HUES64 (cell line): ENCODE measurements around the gene AGMAT.

Source experiments
- H3K27ac ChIP-seq: 2 replicates; pipeline ENCODE4 v1.7.0; 2013; ENCODE audit warnings: low read depth, low read length, inconsistent platforms
- H3K27me3 ChIP-seq: 2 replicates; pipeline ENCODE4 v1.6.1; 2013; ENCODE audit warnings: mild to moderate bottlenecking, low read length; ENCODE audit not compliant: insufficient read depth
- H3K36me3 ChIP-seq: 2 replicates; pipeline ENCODE4 v1.6.1; 2013; ENCODE audit warnings: mild to moderate bottlenecking, low read length; ENCODE audit not compliant: insufficient read depth
- H3K4me1 ChIP-seq: 2 replicates; pipeline ENCODE4 v1.6.1; 2013; ENCODE audit warnings: mild to moderate bottlenecking, low read length, moderate library complexity; ENCODE audit not compliant: insufficient read depth
- H3K4me3 ChIP-seq: 2 replicates; pipeline ENCODE4 v1.5.1; 2013; ENCODE audit warnings: mild to moderate bottlenecking, low read length, moderate library complexity
- H3K9ac ChIP-seq: 2 replicates; pipeline ENCODE4 v1.6.1; 2013; ENCODE audit warnings: mild to moderate bottlenecking, low read depth, low read length
- H3K9me3 ChIP-seq: 2 replicates; pipeline ENCODE4 v1.6.1; 2013; ENCODE audit warnings: low read depth, low read length; ENCODE audit not compliant: insufficient read depth
- WGBS: fragments of 150-250, 120-280 bp; methylation state at CpG from one replicate; pipeline ENCODE4 v1.1.7; 2013; ENCODE audit warnings: missing lambda C conversion rate; 5-methylcytosine and 5-hydroxymethylcytosine counted together

AGMAT gene

GRCh38 chr1:15526490-15527339, 58.1 kb downstream of the AGMAT start, which contains the start of gene DNAJC16:
TSS of gene DNAJC16 (plus strand) at chr1:15526848. CDS start at chr1:15529106, 2,258 bp downstream.
- Histone ChIP-seq H3K9ac (peak within 1 kb of the TSS; percentile 79), H3K27me3 (no peaks in the 10 kb centered on the region), H3K4me3 (peak within 1 kb of the TSS; percentile 84), H3K36me3 (peaks cover 16% of the 10 kb centered on the region), H3K4me1 (peaks cover 12% of the 10 kb centered on the region; the same call in 1 of the 2 replicates), H3K27ac (peak within 1 kb of the TSS; percentile 91), H3K9me3 (no peaks in the 10 kb centered on the region)
- under 1% methylated on average over 65 of the region's 65 CpGs for WGBS

DNA sequence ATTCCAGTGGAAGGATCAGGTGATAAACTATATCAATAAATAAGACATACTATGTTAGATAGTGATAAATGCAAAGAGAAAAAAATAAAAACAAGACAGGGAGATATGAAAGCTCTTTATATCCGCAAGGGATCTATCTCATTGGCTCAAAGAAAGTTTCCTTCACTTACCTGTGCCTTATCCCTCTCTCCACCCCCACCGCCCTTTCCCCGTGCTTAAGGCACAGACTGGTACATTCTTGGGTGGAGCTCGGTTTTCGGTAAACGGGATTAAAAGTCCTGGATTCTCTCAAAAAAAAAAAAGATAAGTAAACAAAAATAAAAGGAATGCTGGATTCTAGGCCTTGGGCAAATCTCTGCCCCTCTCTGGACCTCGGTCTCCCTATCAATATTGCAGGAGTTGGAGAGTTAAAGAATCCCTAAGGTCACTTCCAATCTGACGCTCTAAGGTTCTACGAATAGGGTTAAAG, 58.8 kb downstream of the AGMAT start:
- no peaks in the 10 kb centered on the region for H3K9me3 ChIP-seq
- peaks cover 13% of the 10 kb centered on the region for H3K36me3 ChIP-seq
- H3K27ac ChIP-seq: no peak overlapping the region
- H3K9ac ChIP-seq: no peak overlapping the region
- peaks cover 12% of the 10 kb centered on the region; the same call in 1 of the 2 replicates for H3K4me1 ChIP-seq
- H3K4me3 ChIP-seq: peak overlapping the region; percentile 84
- H3K27me3 ChIP-seq: no peaks in the 10 kb centered on the region
- 0% methylated on average over 5 of the region's 9 CpGs for WGBS

DNA sequence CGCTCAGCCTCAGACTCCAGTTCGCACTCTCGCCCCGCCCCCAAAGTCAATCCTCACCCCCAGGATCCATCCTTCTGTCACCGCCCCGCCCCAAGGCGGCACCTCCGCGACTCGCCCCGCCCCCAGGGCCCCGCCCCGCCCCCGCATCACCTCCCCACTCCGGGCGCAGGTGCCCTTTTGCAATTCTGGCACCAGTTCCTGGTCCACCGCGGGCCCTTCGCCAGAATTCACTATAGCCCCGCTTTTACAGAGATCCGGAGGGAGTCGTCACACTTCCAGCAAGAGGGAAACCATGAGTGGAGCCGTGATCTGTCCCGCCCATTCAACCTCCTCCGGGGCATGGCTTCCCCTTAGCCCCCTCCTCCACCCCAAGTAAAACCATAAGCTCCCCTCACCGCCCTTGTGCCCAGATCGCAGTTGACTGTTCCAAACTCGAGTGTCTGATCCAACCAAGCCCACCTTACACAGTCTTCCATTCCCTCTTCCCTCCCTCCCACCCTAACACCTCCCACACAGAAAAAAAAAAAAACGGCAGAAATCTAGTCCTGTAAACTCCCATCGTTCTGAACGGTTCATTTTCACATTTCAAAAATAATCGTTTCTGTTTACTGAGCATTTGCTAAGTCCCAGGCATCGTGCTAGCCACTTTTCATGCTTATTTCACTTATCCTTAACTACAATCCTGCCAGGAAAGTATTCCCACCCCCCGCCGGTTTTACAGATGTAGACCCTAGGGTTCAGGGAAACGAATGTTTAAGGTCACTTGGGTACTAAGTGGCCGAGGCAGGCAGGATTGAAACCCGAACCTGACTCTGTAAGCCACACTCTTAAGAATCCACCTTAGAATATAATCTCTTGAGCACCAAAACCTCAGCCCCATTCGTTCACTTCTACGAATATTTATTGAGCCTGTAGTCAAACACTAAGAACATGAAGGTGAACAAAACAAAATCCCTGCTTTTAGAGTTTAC, 59.5 kb downstream of the AGMAT start:
- H3K36me3 ChIP-seq: peaks cover 9% of the 10 kb centered on the region
- 2% methylated on average over 39 of the region's 40 CpGs for WGBS
- H3K9ac ChIP-seq: no peak overlapping the region
- H3K27ac ChIP-seq: no peak overlapping the region; the same call in 1 of the 2 replicates
- H3K27me3 ChIP-seq: no peaks in the 10 kb centered on the region
- H3K9me3 ChIP-seq: no peaks in the 10 kb centered on the region
- peaks cover 12% of the 10 kb centered on the region; the same call in 1 of the 2 replicates for H3K4me1 ChIP-seq
- peak overlapping the region; percentile 84 for H3K4me3 ChIP-seq

DNA sequence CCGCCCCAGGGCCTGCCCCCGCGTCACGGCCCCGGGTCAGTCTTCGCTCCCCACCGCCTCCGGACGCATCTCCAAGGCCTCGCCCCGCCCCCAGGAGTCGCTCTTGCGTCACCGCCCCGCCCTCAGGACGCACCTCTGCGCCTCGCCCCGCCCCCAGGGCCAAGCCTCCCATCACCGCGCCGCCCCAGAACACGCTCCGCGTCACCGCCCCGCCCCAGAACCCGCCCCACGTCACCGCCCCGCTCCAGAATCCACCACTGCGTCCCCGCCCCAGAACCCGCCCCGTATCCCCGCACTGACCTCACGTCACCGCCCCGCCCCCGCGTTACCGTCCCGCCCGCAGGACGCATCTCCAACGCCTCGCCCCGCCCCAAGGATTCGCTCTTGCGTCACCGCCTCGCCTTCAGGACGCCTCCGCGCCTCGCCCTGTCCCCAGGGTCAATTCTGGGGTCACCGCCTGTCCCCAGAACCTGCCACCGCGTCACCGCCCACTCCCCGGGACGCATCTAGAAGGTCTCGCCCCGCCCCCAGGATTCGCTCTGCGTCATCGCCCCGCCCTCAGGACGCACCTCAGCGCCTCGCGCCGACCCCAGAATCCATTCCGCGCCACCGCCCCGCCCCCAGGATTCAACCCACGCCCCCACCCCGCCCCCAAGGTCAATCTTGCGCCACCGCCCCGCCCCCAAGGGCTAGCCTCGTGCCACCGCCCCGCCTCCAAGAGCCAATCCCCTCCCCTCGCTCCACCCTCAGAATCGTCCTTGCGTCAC, 60.4 kb downstream of the AGMAT start:
- under 1% methylated on average over 75 of the region's 88 CpGs for WGBS
- no peaks in the 10 kb centered on the region for H3K9me3 ChIP-seq
- H3K4me1 ChIP-seq: peaks cover 12% of the 10 kb centered on the region; the same call in 1 of the 2 replicates
- H3K27ac ChIP-seq: peak overlapping the region; percentile 97
- H3K36me3 ChIP-seq: peaks cover 6% of the 10 kb centered on the region
- peak overlapping the region; percentile 79 for H3K4me3 ChIP-seq
- peak overlapping the region; percentile 83 for H3K9ac ChIP-seq
- H3K27me3 ChIP-seq: no peaks in the 10 kb centered on the region

DNA sequence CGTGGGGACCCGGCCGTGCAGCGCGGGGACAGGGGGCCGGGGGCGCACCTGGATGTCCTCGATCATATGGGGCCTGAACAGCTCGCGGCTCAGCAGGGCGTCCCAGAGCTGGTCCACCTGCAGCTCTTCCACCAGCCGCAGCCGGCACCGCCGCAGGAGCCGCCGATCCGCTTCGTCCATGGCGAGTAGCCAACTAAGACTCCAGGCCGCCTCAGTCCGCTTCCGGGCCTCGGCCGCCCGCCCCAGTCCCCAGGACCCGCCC, 60.9 kb downstream of the AGMAT start, which contains the start of gene CASP9:
CASP9 (minus strand) TSS at position 195 of the 262 bp plus-strand sequence; CDS start at position 180, 15 bp downstream.
- H3K27ac ChIP-seq: peak within 1 kb of the TSS; percentile 97

DNA sequence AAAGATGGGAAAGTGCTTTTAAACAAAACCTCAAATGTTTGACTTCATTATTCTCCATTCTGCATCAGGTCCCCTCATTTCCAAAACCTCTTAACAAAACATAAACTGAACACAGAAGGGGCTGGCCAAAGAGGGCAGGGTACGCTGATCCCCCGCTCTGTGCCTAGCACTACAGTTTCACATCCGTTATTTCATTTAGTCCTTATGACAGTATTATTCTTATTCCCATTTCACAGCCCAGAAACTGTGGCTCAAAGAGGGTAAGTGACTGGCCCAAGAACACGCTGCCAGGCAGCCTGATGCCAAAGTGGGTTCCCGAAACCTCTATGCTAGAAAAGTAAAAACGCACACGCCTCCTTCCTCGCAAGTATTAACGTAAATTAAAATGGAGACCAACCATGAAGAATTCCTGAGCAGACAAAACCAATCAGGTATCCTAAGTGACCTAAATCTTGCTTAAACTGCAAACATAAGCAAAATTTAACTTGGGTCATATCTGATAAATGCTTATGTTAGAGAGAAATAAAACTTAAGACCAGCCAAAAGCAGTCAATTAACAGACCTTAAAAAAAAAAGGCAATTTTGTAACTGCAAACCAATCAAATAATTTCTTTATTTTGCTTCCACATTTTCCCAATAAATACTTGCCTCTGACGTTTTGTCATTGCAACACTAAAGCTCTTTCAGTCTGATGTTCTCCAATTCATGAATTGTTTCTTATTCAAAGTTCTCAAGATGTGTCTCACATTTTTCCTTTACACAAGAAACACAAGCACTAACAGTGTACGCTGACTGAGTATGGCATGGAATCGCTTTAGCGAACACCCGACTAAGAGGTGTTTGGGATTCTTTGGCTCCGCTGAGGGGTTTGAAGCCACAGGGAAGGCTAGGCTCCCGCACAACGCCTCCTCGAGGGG, 61.5 kb downstream of the AGMAT start:
- H3K9ac ChIP-seq: peak overlapping the region; percentile 50
- 42% methylated on average over 18 of the region's 18 CpGs for WGBS
- H3K36me3 ChIP-seq: no peaks in the 10 kb centered on the region
- no peaks in the 10 kb centered on the region for H3K9me3 ChIP-seq
- peak overlapping the region; percentile 78; the same call in 1 of the 2 replicates for H3K27ac ChIP-seq
- peaks cover 12% of the 10 kb centered on the region; the same call in 1 of the 2 replicates for H3K4me1 ChIP-seq
- peak overlapping the region; percentile 69 for H3K4me3 ChIP-seq
- no peaks in the 10 kb centered on the region for H3K27me3 ChIP-seq

More for the DNA sequence above, 60.9 kb downstream of the AGMAT start, which contains the start of gene CASP9:
- peaks cover 12% of the 10 kb centered on the region; the same call in 1 of the 2 replicates for H3K4me1 ChIP-seq
- no peaks in the 10 kb centered on the region for H3K27me3 ChIP-seq
- under 1% methylated on average over 27 of the region's 27 CpGs for WGBS
- peaks cover 1% of the 10 kb centered on the region for H3K36me3 ChIP-seq
- H3K9me3 ChIP-seq: no peaks in the 10 kb centered on the region
- peak within 1 kb of the TSS; percentile 83 for H3K9ac ChIP-seq
- peak within 1 kb of the TSS; percentile 84 for H3K4me3 ChIP-seq

DNA sequence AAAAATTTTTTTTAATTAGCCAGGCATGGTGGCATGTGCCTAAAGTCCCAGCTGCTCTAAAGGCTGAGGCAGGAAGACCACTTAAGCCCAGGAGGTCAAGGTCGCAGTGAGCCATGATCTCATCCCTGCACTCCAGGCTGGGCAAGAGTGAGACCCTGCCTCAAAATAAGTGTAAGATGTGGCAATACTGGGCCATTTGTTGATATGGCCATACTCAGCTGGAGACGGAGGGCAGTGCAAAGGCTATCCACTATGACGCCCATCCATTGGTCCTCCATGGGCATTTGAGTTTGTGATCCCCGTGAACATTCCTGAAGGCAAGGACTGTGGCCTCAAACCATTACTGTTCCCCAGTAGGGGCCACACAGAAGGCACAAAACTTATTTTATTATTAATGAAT, 62.3 kb downstream of the AGMAT start:
- no peak overlapping the region for H3K4me3 ChIP-seq
- H3K27me3 ChIP-seq: no peaks in the 10 kb centered on the region
- peaks cover 9% of the 10 kb centered on the region; the same call in 1 of the 2 replicates for H3K4me1 ChIP-seq
- 93% methylated on average over 4 of the region's 4 CpGs for WGBS
- peaks cover 2% of the 10 kb centered on the region; the same call in 1 of the 2 replicates for H3K36me3 ChIP-seq
- no peak overlapping the region for H3K27ac ChIP-seq
- H3K9ac ChIP-seq: no peak overlapping the region
- no peaks in the 10 kb centered on the region for H3K9me3 ChIP-seq
